Astrocyte (in vitro differentiated cells and primary cell): Measurements from ENCODE around the gene STK31. TPM values are rescaled to one million over a fixed set of nuclear protein-coding genes. Genes with fewer than 3 reads are reported as not detected.
"Not testable (repeated sequence)": the region's sequence is repeated elsewhere in the genome, so short reads cannot be mapped to it uniquely, and the experiment has no call there.

Experiments used
- DNase-seq: peaks from one replicate; pipeline ENCODE4 v3.0.0-alpha.2; 2010; ENCODE audit warnings: low read depth
- FAIRE-seq: peaks from 2 replicates; lab custom pipeline; 2011; peaks lifted over from hg19 to GRCh38; lab: Jason Lieb, UNC
- H2AFZ ChIP-seq: 2 replicates; pipeline ENCODE4 v1.6.0; 2012; ENCODE audit warnings: low read depth, low read length, inconsistent platforms
- H3K27ac ChIP-seq: 2 replicates; pipeline ENCODE4 v1.5.1; 2011; ENCODE audit warnings: low read depth, low read length, inconsistent platforms
- H3K27me3 ChIP-seq: 2 replicates; pipeline ENCODE4 v1.6.0; 2011; ENCODE audit warnings: low read length, inconsistent platforms; ENCODE audit not compliant: insufficient read depth
- H3K36me3 ChIP-seq: 2 replicates; pipeline ENCODE4 v1.5.1; 2011; ENCODE audit warnings: low read length, inconsistent platforms; ENCODE audit not compliant: insufficient read depth
- H3K4me1 ChIP-seq: 2 replicates; pipeline ENCODE4 v1.5.1; 2011; ENCODE audit warnings: low read length, inconsistent platforms; ENCODE audit not compliant: insufficient read depth
- H3K4me2 ChIP-seq: 2 replicates; pipeline ENCODE4 v1.6.0; 2012; ENCODE audit warnings: low read length, inconsistent platforms
- H3K4me3 ChIP-seq: 2 replicates; pipeline ENCODE4 v1.5.1; 2011; ENCODE audit warnings: low read depth, mild to moderate bottlenecking, low read length, inconsistent platforms; ENCODE audit not compliant: insufficient read depth
- H3K79me2 ChIP-seq: 2 replicates; pipeline ENCODE4 v1.6.0; 2012; ENCODE audit warnings: mild to moderate bottlenecking, low read length, inconsistent platforms; ENCODE audit not compliant: insufficient read depth
- H3K9ac ChIP-seq: 2 replicates; pipeline ENCODE4 v1.6.0; 2012; ENCODE audit warnings: mild to moderate bottlenecking, low read length, inconsistent platforms
- H3K9me3 ChIP-seq: 2 replicates; pipeline ENCODE4 v1.5.1; 2012; ENCODE audit warnings: low read depth, mild to moderate bottlenecking, low read length, inconsistent platforms; ENCODE audit not compliant: insufficient read depth
- H4K20me1 ChIP-seq: 2 replicates; pipeline ENCODE4 v1.6.0; 2012; ENCODE audit warnings: low read length, inconsistent platforms; ENCODE audit not compliant: insufficient read depth
- H3K27ac Mint-ChIP-seq: one replicate; pipeline ENCODE4 v1.8.0; 2021; ENCODE audit warnings: mild to moderate bottlenecking, mixed read lengths; ENCODE audit not compliant: unreplicated experiment
- H3K27me3 Mint-ChIP-seq: one replicate; pipeline ENCODE4 v1.8.0; 2021; ENCODE audit warnings: low read depth, mixed read lengths; ENCODE audit not compliant: unreplicated experiment
- H3K36me3 Mint-ChIP-seq: one replicate; pipeline ENCODE4 v1.8.0; 2021; ENCODE audit warnings: low read depth, mixed read lengths; ENCODE audit not compliant: unreplicated experiment
- H3K4me1 Mint-ChIP-seq: one replicate; pipeline ENCODE4 v1.8.0; 2021; ENCODE audit warnings: low read depth, mixed read lengths; ENCODE audit not compliant: unreplicated experiment
- H3K4me3 Mint-ChIP-seq: one replicate; pipeline ENCODE4 v1.8.0; 2021; ENCODE audit warnings: mild to moderate bottlenecking, moderate library complexity, mixed read lengths; ENCODE audit not compliant: unreplicated experiment
- H3K9me3 Mint-ChIP-seq: one replicate; pipeline ENCODE4 v1.8.0; 2021; ENCODE audit warnings: mild to moderate bottlenecking, mixed read lengths; ENCODE audit not compliant: unreplicated experiment
- EZH2 ChIP-seq: IDR thresholded peaks from 2 replicates; pipeline ENCODE4 v1.6.1; 2012; ENCODE audit warnings: mild to moderate bottlenecking, low read length, inconsistent platforms; ENCODE audit not compliant: insufficient read depth
- total RNA-seq: library from RNA; stranded (reverse); gene quantifications from 2 replicates; pipeline ENCODE4 v1.2.1, GENCODE V29; 2021
- TF ChIP-seq, protein P1 (sequence below): IDR thresholded peaks from 2 replicates; pipeline ENCODE4 v1.5.1; 2011; ENCODE audit warnings: low read depth, mild to moderate bottlenecking, inconsistent platforms, low read length, moderate library complexity; ENCODE audit not compliant: insufficient read depth

STK31 gene
- total RNA-seq, 1 donor from 2014 or later = 0.20 TPM

DNA sequence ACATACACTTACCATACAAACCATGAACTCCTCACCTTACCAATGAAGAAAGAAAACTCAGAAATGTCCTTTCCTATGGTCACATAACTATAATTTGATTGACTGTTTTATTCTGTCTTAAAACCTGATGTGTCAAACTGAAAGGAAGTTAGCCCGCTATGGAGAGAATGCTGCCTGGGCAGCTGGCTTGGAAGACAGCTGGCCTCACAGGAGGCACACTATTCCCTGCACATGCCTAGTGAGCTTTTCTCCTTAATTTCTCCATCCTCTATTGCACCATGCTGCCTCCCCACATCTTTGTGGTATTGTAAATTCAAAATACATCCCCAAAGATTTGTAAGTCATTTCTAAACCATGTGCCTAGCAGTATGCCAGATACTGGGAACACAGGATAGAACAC is 163.3 kb downstream of the STK31 start:
- FAIRE-seq (no peak), DNase-seq (no peak)
- Histone ChIP-seq H3K27ac (no peak overlapping the region), H3K79me2 (no peaks in the 10 kb centered on the region), H3K9me3 (no peaks in the 10 kb centered on the region), H2AFZ (no peak overlapping the region), H3K4me2 (no peak overlapping the region), H3K27me3 (no peaks in the 10 kb centered on the region), H3K36me3 (no peaks in the 10 kb centered on the region), H3K9ac (no peak overlapping the region), H3K4me1 (no peaks in the 10 kb centered on the region), H4K20me1 (no peaks in the 10 kb centered on the region), H3K4me3 (no peak overlapping the region)
- H3K27ac Mint-ChIP-seq = no peak overlapping the region
- no peak overlapping the region for H3K4me3 Mint-ChIP-seq
- TF ChIP-seq, protein P1, sequence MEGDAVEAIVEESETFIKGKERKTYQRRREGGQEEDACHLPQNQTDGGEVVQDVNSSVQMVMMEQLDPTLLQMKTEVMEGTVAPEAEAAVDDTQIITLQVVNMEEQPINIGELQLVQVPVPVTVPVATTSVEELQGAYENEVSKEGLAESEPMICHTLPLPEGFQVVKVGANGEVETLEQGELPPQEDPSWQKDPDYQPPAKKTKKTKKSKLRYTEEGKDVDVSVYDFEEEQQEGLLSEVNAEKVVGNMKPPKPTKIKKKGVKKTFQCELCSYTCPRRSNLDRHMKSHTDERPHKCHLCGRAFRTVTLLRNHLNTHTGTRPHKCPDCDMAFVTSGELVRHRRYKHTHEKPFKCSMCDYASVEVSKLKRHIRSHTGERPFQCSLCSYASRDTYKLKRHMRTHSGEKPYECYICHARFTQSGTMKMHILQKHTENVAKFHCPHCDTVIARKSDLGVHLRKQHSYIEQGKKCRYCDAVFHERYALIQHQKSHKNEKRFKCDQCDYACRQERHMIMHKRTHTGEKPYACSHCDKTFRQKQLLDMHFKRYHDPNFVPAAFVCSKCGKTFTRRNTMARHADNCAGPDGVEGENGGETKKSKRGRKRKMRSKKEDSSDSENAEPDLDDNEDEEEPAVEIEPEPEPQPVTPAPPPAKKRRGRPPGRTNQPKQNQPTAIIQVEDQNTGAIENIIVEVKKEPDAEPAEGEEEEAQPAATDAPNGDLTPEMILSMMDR = no peak
- TF ChIP-seq EZH2 = no peak
- H3K27me3 Mint-ChIP-seq = peaks cover 4% of the 10 kb centered on the region
- H3K36me3 Mint-ChIP-seq = peaks cover 3% of the 10 kb centered on the region
- H3K9me3 Mint-ChIP-seq = peaks cover 6% of the 10 kb centered on the region
- H3K4me1 Mint-ChIP-seq = no peaks in the 10 kb centered on the region

DNA sequence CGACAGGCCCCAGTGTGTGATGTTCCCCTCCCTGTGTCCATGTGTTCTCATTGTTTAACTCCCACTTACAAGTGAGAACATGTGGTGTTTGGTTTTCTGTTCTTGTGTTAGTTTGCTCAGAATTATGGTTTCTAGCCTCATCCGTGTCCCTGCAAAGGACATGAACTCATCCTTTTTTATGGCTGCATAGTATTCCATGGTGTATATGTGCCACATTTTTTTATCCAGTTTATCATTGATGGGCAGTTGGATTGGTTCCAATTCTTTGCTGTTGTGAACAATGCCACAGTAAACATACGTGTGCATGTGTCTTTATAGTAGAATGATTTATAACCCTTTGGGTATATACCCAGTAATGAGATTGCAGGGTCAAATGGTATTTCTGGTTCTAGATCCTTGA is 166.5 kb downstream of the STK31 start:
- H3K27me3 Mint-ChIP-seq, H3K4me2 ChIP-seq, H3K4me1 Mint-ChIP-seq, DNase-seq, H3K36me3 Mint-ChIP-seq, H3K4me1 ChIP-seq, H3K36me3 ChIP-seq, H3K9me3 Mint-ChIP-seq, H3K9me3 ChIP-seq, FAIRE-seq, H3K79me2 ChIP-seq, H3K4me3 Mint-ChIP-seq, H4K20me1 ChIP-seq, H3K4me3 ChIP-seq, H2AFZ ChIP-seq, H3K27ac ChIP-seq, H3K27me3 ChIP-seq, H3K9ac ChIP-seq, H3K27ac Mint-ChIP-seq: not testable (repeated sequence)

Other genes with a start within 250 kb of the STK31 start
- 69.9 and 79.5 TPM in 2 replicates for gene IGF2BP3, start 239.7 kb upstream of the STK31 start, total RNA-seq
- 72.4 and 86.0 TPM in 2 replicates for gene TRA2A, start 178.2 kb upstream of the STK31 start, total RNA-seq
- gene CCDC126, start 112.8 kb upstream of the STK31 start, total RNA-seq = 10.1 and 12.0 TPM in 2 replicates
- 2.5 and 3.0 TPM in 2 replicates for gene FAM221A, start 30.0 kb upstream of the STK31 start, total RNA-seq